Transverse colon (tissue), 4 donors: ENCODE data around the gene MSI1.

Experiments
- EP300 ChIP-seq: sonication (generic); formaldehyde crosslinking; IDR thresholded peaks from one replicate; pipeline ENCODE4 v1.6.1; 2017; ENCODE audit warnings: antibody characterized with exemption, low read depth
- POLR2A ChIP-seq: fragments of 450-650 bp; IDR thresholded peaks from one replicate; pipeline ENCODE4 v1.6.1; 2016; ENCODE audit warnings: antibody characterized with exemption, mild to moderate bottlenecking, moderate library complexity
- POLR2AphosphoS5 ChIP-seq, 3 donors: sonication (generic); formaldehyde crosslinking; IDR thresholded peaks; one replicate each; pipeline ENCODE4 v1.6.1; 2016; ENCODE audit warnings: antibody characterized with exemption in 3 of 3
- TF ChIP-seq, protein P1 (sequence below), 5 experiments: fragments of 200-600 bp in 3 of 5; fragments of 450-650 bp in 2 of 5; sonication (generic) in 3 of 5; IDR thresholded peaks; 1 replicate in 2 of 5; 2 replicates in 3 of 5; pipeline ENCODE4 v1.5.1; 2016 to 2017; ENCODE audit warnings: antibody characterized with exemption in 5 of 5, inconsistent platforms in 3 of 5, mild to moderate bottlenecking in 2 of 5, moderate library complexity in 1 of 5

DNA sequence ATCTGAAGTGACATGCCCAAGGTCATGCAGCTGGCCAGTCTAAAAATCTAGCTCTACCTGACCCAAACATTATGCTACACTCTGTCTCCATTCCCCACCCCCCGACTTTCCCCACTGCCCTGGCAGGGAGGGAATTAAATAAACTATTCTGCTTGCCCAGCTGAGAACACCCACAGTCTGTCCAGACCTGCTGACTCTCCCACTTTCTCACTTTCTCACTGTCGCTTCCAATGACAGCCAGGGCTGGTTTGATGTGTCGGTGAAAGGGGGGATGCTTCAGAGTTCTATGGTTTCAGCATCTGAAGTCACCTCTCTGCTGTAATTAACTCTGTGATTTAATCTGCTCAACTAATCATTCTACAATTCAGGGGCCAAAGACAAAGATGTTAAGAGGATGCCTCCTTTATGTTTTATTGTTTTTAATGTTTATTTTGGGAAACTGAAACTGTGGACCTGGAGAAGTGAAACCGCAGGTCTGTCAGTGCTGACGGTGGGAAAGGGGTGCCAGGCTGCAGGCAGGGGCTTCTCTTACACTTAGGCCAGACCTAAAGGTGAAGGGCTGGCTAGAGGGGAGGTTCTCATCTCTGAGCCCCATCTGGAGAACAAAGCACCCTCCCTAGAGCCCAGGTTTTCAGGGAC, 8.1 kb upstream of the MSI1 start:
- TF ChIP-seq, protein P1, sequence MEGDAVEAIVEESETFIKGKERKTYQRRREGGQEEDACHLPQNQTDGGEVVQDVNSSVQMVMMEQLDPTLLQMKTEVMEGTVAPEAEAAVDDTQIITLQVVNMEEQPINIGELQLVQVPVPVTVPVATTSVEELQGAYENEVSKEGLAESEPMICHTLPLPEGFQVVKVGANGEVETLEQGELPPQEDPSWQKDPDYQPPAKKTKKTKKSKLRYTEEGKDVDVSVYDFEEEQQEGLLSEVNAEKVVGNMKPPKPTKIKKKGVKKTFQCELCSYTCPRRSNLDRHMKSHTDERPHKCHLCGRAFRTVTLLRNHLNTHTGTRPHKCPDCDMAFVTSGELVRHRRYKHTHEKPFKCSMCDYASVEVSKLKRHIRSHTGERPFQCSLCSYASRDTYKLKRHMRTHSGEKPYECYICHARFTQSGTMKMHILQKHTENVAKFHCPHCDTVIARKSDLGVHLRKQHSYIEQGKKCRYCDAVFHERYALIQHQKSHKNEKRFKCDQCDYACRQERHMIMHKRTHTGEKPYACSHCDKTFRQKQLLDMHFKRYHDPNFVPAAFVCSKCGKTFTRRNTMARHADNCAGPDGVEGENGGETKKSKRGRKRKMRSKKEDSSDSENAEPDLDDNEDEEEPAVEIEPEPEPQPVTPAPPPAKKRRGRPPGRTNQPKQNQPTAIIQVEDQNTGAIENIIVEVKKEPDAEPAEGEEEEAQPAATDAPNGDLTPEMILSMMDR (IDR thresholded peaks at IDR 0.05), result no peak
- TF ChIP-seq POLR2AphosphoS5 (IDR thresholded peaks at IDR 0.05) (no peak), POLR2A (no peak), EP300 (no peak)
